IPS-NIHi7 (cell line): Measurements from ENCODE around the gene COL18A1.
"Not testable (repeated sequence)": the region's sequence is repeated elsewhere in the genome, so short reads cannot be mapped to it uniquely, and the experiment has no call there.

Source experiments
- DNase-seq: peaks from one replicate; pipeline ENCODE4 v3.0.0; 2012; ENCODE audit warnings: mixed read lengths; ENCODE audit errors: extremely low spot score

The COL18A1 gene

DNA sequence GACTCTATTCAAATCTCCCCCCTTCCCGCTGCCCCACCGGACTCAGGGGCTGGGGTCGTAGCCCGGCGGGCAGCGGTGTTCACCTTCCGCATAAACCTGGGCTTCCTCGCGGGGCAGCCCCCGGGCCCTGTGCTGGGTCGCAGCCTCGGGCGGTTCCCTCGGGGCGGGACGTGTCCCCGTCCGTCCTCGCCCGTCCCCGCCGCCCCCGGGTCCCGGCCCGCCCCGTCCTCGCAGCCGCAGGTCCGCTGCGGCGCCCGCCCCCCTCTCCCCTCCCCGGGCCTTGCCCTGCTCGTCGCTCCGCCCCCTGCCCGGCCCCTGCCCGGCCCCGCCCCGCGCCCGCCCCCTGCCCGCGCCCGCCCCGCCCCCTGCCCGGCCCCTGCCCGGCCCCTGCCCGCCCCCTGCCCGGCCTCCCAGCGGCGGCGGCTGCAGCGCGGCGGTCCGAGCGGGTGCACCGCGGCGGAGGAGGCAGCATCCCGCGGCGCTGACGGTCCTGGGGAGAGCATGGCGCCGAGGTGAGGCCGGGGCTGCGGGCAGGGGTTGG is at the start of gene COL18A1:
Gene COL18A1 (plus strand): TSS at position 436 of the 541 bp plus-strand sequence. CDS start 66 bp downstream, at position 502.
- peak; percentile 92 for DNase-seq

- DNase-seq, result no peak
Measured at GRCh38 chr21:45355573-45355972, 49.4 kb upstream of the COL18A1 start.

DNA sequence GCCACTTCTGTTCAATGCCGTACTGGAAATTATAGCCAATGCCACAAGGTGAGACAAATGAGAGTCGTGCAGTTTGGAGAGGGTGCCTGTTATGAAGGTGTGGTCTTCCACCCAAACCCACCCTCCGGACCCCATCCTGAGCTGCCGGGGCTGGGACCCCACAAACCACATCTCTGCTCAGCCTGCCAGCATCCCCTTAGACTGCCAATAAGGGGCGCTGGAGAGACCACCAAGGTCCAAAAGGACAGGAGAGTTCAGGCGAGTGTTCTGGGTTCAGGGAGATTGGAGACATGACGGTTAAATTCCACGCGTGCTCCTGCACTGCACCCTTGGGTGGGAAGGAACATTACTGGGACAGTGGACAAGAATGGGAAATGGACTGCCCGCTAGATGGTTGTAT is 48.7 kb upstream of the COL18A1 start:
- DNase-seq, result peak; percentile 61

DNA sequence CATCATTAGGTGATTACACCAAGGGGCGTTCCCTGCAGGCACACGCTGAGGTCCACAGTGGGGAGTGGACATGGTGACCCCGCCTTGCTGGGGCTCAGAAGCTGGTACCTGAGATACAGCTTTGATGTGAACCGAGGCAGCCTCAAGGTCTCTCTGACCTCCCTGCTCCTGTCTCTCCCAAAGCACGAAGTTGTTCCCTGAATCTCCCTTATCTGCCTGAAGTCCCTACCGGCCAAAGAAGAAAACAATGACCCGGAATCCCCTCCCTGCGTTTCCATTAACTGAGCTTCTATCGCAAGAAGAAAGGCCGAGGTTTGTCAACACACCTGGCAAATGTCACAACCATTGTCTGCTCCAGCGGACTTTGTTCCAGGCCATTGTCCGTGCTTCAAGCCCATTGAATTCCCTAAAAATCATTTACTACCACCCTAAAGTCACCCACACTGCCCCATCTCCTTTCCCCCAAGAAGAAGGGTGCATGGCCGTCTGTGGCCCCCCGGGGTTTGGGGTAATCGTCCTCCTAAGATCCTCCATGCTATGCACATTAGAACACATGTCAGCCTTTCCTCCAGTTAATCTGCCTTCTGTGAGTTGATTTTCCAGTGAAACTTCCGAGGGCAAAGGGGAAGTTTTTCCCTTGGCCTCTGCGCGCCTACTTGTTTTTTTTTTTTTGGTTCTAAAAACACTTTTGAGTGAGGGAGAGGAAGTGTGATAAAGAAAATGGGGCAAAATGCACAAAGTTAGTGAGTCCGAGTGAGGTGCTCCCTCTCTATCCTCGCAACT is 48.1 kb upstream of the COL18A1 start:
- no peak for DNase-seq

GRCh38 chr21:45357436-45358260 is 47.3 kb upstream of the COL18A1 start:
- DNase-seq, result no peak

DNA sequence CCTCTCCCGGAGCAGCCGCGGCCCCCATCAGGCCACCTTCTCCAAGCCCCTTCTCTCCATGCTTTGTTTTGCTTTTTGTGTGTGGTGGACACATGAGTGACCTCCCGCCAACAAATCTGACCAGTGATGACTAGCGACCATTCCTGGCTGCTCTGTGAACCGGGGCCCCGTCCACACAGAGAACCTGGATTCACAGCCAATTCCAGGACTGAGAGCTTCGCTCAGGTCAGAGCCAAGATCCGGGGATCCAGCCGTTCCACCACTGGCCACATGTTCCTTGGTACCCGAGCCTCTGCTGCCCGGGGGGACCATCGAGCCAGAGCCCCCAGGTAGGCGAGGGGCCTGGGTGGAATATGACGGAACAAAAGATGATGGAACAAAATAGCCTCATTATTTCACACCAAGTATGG is 46.7 kb upstream of the COL18A1 start:
- DNase-seq, result no peak

DNA sequence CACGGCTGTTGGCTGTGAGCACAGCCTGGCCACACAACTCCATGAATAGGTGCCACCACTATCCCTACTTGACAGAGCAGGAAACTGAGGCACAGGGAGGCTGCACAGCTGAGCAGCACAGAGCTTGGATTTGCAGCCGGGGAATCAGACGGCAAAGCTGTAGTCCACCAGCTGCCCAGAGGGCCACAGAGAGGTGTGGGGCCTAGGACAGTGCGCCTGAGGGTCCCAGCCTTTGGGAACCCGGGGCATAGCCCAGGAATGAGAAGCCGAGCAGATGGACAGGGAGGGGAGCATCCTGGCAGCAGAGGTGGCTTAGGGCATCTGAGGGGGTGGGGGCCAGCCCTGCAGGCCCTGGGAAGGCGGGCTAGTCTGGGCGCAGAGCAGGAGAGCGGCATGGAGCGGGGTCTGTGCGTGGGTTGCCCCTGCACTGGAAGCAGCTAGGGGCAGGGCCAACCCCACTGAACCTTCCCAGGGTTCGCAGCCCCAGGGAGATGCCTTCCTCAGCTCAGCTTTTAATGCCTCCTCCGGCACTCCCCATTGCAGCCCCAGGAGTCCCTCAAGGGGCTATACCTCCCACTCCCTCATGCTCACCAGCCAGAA is 46.2 kb upstream of the COL18A1 start:
- no peak for DNase-seq

DNA sequence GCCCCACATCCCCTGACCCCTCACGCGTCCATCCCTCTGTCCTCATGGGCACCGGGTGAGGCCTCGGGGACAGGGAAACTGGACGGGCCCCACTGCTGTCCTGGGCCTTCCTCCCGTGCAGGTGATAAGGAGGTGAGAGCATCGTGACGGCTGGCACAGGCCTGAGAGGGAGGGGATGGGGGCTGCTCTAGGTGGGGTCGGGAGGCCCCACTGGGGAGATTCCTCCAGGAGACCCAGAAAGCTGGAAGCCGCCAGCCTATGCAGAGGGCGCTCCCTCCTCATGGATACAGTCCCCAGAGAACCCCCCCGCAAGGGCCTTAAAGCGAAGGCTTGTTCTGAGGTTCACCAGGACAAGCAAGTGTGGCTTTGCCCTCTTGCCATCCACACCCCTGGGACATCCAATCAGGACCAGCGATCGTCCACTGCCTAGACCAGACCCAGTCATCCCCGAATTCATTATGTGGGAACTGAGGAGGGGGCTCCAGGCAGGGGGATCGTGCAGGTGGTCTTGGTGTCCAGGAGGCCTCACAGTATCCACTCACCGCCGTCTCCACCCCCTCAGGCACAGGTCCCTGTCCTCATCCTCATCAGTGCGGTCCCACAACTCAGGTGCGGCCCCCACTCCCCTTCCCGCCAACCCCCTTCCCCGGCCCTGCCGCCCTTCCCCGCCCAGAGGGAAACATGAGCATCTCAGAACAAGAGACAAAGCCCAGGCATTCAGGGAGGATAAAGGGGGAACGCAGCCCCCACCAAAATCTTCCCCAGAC is 45.3 kb upstream of the COL18A1 start:
- no peak for DNase-seq

GRCh38 chr21:45361033-45361997 is 43.6 kb upstream of the COL18A1 start:
- DNase-seq, result peak; percentile 47

GRCh38 chr21:45362077-45362747 is 42.8 kb upstream of the COL18A1 start:
- no peak for DNase-seq

- no peak for DNase-seq
Measured at GRCh38 chr21:45362748-45363145, 42.2 kb upstream of the COL18A1 start.

GRCh38 chr21:45363272-45363671 is 41.7 kb upstream of the COL18A1 start:
- DNase-seq, result not testable (repeated sequence)

- no peak for DNase-seq
Measured at GRCh38 chr21:45363921-45364467, 41.0 kb upstream of the COL18A1 start.

GRCh38 chr21:45364468-45365185 is 40.3 kb upstream of the COL18A1 start:
- DNase-seq, result no peak

GRCh38 chr21:45365186-45365607 is 39.8 kb upstream of the COL18A1 start:
- no peak for DNase-seq

DNA sequence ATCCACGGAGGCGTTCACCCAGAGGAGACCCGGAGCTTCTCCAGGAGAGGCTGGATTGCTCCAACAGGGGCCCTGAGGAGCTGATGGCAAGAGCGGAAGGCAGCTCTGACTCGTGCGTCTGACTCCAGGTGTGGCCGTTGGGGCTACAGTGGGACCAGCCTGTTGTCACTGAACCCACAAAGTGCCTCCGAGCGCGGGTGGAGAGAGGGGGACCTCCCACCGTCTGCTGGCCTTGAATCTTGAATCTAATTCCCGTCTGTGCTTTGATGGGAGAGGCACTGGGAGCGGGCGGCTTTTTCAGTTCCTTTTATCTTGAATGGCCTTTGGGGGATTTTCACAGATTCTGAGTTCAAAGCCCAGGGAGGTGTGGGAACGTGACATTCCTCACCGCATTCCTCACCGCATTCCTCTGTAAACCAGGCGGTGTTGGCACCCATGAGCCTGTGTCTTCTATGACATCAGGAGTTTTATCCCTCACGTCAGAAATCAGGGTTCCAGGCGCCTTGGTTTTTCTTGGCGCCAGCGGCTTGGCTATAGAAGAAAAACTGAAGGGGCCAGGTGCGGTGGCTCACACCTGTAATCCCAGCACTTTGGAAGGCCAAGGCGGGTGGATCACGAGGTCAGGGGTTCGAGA is 39.2 kb upstream of the COL18A1 start:
- peak; percentile 75 for DNase-seq

- DNase-seq, result no peak
Measured at GRCh38 chr21:45366476-45366875, 38.5 kb upstream of the COL18A1 start.

DNA sequence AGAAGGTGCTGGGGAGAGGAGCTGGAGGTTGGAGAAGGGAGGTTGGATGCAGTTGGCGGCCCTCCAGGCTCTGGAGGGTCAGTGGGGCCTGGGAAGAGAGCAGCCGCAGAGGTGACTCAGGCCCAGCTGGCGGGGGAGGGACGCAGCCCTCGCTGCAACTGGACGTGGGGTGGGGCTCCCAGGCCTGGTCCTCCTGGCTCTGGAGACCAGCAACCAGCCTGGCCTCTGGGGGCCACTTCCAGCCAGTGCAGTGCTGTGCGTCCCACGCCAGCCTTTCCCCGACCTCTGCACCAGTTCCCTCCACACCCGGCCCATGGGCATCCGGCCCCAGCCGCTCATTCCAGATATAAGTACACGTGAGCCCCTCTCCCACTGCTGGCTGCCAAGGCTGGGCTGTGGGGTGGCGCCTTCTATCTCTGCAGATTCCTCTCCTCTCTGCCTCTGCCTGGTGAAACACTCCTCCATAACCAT is 38.0 kb upstream of the COL18A1 start:
- peak; percentile 46 for DNase-seq
